ENCODE results near the gene KRT15.
"Not testable (repeated sequence)": the region's sequence is repeated elsewhere in the genome, so short reads cannot be mapped to it uniquely, and the experiment has no call there.

KRT15 gene

DNA sequence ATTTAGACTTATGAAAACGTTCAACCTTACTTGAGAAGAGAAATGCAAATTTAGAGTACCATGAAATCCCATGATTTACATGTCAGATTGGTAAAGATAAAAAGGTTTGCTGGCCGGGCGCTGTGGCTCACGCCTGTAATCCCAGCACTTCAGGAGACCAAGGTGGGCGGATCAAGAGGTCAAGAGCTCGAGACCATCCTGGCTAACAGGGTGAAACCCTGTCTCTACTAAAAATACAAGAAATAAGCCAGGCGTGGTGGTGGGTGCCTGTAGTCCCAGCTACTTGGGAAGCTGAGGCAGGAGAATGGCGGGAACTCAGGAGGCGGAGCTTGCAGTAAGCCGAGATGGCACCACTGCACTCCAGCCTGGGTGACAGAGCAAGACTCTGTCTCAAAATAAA lies 24.1 kb upstream of the KRT15 start:
- not testable (repeated sequence) for DNase-seq

DNA sequence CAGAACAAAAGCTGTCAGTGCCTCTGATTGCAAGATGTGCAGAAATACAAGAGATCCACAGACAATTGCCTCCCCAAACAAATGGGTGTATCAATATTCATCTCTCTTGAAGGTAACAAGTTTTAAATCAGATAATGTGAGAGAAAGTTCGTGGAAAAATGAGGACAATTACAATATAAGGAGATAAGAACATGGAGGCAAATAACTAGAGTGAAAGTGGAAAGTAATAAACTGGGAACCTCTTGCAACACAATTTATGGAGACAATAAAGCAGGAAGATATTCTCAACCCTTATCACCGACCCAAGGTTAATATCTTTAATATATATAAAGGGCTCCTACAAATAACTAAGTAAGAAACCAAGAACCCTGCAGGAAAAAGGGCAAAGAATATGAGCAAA lies 23.7 kb upstream of the KRT15 start:
- no peak for DNase-seq

DNA sequence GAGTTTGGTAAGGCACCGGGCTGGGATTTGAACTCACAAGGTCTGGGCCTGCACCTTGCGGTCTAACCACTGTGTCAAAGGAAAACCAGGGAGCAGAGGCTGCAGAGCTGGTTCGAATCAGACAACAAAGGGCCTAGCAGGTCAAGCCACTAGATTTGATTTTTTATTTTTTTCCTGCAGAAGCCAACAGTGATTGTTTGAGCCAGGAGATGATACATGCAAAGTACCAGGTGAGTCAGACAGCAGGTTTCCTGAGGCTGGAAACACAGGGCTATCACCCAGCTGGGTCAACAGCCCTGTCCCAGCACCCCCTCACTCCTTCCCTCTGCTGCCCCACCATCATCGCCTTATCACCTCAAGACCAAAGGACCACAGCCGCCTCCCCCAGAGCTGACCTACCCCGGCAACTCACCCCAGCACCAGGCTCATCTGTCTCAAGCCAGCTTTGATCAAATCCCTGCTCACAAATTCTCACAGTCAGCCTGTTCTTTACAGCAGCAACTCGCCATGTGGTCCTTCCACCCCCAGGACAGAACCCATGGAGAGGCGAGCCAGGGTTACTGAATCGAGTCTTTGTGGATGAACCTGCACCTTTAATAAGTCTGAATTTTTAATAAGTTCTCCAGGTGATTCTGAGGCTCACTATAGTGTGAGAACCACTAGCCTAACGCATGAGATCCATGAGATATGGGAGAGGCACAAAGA lies 22.4 kb upstream of the KRT15 start:
- no peak for DNase-seq

DNA sequence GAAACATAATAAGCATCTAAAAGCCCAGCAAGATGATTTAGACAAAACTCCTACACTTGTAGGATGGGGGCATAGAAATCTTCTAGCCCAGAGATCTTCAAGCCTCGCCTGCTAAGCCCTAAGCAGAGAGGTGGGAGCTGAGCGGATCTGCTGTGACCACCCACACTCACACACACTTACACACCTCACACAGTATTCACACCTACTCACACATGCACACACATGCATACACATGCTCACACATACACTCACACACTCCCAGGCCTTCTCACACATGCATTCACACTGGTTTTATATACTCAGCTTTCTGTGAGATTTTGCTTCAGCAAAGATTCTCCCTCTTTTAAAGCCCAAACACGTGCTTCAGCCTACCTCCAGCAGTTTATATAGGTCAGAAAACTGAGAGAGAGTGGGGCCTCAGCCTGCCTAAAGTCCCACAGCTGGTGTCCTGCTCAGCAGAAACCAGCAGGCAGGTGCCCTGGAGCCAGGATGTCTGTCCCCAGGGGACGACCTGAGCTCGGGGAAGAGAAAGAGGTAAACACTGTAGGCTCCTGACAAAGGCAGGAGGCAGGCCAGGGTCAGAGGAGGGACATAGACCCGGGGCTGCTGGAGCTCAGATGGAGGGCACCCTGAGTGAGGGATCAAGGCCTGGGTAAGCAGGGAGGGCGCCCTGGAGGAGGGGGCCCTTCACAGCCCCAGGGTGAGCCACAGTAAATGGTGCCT lies 21.4 kb upstream of the KRT15 start:
- no peak for DNase-seq

DNA sequence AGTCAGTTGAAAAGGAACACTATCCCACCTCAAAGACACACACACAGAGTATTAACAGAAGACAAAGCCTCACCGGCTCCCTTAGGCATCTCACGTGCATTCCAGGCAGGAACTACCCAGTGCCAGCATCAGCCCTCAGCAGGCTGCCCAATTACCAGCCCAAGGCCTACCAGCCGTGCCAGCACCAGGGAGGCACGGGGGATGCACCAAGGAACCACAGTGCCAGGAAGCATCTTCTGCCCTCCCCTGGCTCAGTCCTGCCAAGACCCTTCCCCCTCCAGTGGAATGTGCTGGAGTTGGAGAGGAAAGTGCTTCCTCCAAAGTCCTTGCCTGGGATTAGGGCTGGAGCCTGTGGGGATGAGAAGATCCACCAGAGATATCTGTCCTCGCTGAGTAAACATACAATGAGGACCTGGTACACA lies 20.4 kb upstream of the KRT15 start:
- DNase-seq, result no peak

DNA sequence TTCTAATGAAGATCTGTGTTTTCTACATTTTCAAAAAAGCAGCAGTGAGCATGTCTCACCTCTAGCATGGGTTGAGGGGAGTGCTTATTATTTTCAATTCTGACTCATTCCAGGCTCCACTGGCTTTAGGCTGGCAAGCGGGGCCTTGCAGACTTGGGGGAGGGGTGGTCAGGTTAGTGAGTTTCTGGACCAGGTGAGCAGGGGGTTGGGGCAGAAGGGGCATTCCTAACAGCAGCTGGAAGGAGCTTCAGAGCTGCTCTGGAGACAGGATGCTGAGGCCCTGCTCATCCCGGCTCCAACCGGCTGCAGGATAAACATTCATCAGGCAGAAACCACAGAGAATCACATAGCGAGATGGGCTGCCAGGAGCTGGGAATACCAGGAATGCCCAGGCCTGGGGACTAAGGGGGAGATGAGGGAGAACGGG lies 19.9 kb upstream of the KRT15 start:
- no peak for DNase-seq

DNA sequence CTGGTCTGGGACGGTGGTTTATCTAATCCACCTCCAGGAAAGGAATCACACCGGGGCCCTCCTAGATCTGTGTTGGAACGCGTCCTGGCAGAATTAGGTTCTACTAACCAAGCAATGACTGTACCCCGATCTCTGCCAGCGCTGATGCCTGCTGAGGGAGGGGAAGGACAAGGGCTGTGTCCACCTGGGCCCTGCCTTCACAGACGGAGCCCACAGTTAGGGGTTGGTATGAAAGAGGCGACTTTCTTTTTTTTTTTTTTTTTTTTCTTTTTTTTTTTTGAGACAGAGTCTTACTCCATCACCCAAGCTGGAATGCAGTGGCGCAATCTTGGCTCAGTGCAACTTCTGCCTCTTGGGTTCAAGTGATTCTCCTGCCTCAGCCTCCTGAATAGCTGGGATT lies 19.3 kb upstream of the KRT15 start:
- DNase-seq, result no peak

DNA sequence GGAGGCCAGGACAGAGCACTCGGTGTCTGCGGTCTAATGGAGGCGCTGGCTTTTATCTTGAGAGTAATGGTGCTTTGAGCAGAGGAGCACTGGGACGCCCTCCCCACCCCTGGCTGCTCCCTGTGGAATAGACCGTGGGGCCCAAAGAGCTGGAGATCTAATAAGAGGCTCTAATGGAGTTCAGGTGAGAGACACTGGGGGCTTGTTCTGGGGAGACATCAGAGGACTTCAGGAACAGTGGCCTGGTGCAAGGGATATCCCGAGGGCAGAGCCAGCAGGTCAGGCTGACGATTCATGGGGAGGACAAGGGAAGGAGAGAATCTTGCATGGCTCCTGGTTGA lies 18.9 kb upstream of the KRT15 start:
- DNase-seq, result no peak

DNA sequence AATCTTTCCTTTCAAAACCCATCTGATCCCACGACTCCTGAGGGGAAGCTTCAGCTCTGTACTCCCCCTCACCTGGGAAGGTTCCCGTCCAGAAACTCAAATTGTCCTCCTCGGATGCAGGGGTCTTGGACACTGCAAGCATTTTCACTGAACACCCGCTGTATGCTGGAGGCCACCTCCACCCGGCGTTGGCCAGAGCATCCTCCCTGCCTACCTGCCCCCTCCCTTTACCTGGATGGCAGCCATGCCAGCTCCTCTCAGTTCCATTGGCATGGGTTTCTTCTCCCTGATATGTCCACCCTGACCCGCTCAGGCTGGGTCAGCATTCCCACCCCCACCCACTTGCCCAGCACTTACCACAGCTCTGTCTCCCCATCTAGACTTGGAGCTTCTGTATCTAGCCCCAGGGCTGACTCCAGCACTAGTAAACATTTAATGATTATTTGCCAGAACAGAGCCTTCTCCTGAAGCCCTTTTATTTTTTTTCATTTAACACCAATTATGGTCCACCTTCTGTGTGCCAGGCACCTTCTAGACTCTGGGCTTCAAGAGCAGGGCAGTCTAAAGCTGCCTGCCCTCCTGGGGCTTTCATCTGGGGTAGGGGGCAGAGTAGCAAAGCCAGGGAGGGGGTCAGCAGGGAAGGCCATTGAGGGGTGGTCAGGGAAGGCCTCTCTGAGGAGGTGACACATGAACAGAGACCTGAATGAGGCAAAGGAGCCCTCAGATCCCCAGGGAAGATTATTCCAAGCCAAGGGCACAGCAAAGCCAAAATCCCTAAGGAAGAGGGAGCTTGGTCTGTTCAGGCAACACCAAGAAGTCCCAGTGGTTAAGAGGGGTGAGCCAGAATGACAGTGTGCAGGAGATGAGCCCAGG lies 18.3 kb upstream of the KRT15 start:
- DNase-seq, result no peak

DNA sequence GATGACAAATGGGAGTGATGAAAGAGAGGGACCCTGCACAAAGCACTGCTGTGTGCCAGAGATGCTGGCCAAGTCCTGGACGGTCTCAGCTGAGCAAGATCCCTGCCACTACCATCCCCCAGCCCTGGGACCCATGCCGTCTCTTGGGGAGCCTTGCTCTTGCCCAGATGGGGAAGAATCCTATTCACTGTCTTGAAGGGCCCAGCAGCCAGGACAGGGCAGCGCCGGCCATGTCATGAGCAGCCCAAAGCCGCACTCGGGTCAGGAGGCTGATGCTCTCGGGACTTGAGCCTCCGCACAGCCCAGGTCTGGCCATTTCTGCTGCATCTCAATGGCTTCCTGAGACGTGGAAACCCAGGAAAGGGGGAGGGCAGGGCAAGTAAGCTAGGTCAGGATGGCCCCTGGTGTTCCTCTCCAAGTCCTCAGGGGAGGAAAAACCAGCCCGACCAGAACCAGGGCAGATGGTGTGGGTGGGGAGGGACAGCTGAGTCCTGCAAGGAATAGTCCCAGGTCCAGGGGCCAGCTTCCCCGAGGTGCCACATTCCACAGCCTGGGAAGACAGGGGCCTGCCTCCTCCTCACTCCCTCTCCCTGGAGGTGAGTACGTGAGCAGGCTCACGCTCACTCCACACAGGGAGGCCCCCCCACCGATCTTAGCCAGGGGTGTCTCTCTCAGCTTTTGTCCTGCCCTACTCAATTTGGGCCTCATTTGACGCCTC lies 17.2 kb upstream of the KRT15 start:
- DNase-seq, result no peak

DNA sequence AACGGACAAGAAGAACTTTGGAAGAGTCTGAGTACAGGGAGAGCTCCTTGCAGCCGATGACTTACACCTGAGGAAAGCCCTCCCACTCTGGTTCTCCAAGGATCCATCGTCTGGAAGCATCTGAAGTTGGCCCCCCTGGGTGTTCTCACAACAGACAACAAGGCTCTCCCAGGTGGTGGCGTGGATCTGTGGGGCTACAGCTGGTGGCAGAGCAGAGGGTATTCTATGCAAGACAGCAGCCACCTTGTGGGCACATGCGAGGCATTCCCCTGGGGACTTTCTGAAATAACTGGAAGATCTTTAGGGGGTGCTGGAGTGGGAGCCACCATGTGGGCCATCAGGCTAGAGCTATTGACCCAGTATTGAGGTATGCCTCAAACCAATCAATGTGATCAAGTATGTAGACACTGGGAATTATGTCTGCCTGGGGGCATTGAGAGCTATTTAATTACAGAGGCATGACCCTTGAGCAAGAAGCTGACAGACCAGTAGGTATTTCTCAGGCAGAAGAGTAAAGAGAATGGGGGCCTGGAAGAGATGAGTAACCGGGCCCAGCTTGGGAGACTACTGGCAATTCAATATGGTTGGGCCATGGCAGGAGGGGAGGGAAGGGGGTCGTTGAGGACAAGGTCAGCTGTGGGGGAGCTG lies 16.3 kb upstream of the KRT15 start:
- DNase-seq, result no peak

DNA sequence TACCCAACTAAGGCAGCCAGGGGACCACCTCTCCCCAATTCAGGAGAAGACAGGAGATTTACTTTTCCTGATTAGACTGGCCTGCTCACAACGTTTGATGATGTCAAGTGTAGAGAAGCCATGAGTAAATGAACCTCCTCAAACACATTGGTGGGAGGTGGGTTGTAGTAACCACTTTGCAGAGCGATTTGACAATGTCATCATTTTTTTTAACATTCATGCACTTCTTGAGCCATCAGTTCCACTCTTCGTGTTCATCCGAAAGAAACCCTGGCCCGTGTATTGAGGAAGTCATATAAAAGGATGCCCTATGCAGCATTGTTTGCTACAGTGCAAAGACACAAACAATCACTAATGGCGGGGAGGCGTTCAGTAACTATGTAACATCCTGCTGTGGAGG lies 14.9 kb upstream of the KRT15 start:
- DNase-seq, result no peak

DNA sequence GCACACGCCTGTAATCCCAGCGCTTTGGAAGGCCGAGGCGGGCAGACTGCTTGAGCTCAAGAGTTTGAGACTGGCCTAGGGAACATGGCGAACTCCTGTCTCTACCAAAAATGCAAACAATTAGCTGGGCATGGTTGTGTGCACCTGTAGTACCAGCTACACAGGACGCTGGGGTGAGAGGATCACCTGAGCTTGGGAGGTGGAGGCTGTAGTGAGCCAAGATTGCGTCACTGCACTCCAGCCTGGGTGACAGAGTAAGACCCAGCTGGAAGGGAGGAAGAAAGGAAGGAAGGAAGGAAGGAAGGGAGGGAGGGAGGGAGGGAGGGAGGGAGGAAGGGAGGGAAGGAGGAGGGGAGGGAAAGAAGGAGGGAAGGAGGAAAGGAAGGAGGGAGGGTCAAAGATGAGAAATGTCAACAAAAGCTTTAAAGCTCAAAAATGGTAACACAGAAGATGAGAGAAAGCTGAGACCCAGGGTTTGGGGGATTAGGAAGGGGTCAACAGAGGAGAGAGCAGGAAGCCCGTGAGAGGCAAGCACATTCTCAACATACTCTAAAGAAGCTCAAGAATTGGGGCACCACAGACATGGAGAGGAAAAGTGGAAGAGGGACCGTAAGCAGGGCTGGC lies 14.4 kb upstream of the KRT15 start:
- no peak for DNase-seq

DNA sequence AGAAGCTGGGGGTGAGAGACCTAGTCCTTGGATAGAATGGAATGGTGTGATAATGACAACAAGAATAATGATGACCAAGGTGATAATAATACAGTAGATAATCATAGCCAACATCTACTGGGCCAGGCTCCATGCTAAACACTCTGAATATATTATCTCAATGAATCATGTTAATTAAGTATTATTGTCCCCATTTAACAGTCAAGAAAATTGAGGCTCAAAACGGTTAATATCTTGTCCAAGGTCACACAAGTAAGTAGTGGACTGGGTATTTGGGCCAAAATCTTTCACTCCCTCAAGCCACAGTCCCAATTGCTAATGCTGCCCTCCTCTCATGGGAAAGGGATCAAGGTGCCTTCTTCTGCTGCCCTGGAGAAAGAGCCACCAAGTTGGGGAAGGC lies 13.3 kb upstream of the KRT15 start:
- no peak for DNase-seq

DNA sequence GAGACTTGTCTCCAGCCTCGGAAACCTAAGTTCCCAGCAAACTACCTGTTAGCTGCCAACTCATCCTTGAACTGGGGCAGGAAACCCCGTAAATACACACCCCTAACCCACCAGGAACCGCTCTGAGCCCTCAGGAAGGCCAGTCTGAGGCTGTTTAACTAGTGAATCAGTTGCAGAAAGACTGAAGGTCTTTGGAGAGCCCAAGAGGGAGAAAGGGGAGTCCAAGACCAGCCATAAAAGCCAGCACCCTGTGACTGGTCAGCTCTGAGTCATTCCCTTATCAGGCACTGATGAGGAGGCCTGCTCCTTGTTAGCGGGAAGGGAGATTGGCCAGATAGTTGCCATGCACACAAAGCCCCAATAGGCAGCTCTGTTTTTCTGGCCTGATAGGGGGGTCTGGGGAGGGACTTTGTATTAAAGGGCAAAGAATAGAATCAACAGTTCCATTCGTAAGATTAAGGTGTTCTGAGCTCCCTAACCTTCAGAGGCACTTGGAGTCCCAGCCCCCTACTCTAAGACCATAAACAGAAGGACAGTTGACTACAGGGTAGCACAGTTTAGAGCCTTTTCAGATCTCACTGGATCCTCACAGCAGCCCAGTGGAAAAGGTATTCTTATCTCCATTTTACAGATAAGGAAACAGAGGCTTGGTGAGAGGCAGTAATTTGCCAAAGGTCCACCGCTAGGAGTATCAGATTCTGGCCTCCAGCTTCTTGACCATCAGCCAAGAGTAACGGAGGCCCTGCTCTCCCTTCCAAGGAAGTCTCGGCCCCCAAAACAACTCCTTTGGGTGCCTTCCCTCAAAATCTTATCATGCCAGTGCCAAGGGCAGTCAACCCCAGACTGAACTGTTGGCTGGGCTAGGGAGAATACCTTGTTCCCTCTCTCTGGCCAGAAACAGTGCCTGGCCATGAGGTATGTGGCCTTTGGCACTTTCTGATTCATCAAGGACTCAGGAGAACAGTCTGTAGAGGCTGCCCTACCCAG lies 11.7 kb upstream of the KRT15 start:
- DNase-seq, result no peak

DNA sequence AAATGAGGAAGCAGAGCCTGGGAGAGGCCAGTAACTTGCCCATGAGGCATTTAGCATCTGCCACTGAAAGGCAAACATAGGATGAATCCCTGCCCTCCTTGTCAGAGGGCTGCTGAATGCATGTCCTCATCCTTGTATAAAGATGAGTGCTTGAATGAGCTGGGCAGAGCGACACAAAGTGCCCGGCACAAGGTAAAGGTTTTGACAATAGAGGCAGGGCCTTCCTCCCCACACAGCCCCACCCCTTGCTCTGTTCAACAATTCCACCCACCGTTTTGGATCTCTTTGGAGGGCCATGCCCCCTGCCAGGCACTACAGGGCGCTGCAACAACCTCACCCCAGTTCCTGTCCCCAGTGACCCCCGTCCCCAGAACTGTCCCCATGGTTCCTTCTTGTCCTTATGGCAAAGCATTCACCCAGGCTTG lies 10.8 kb upstream of the KRT15 start:
- DNase-seq, result no peak

DNA sequence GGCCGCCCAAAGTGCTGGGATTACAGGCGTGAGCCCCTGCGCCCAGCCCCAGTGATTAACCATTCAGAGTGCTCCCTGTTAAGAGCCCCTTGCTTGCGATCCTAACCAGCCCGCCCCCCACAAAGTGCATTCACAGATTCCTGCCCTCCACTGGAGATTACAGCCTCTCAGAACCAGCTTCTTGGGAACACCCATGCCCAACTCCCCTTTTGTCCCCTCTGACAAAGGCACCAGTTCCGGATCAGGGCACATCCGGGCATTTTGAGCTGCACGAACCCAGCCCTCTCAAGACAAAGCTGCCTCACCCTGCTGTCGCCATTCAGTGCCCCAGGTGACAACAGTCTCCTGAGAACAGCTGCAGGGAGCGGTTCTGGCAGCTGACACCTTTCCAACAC lies 10.3 kb upstream of the KRT15 start:
- DNase-seq, result no peak

DNA sequence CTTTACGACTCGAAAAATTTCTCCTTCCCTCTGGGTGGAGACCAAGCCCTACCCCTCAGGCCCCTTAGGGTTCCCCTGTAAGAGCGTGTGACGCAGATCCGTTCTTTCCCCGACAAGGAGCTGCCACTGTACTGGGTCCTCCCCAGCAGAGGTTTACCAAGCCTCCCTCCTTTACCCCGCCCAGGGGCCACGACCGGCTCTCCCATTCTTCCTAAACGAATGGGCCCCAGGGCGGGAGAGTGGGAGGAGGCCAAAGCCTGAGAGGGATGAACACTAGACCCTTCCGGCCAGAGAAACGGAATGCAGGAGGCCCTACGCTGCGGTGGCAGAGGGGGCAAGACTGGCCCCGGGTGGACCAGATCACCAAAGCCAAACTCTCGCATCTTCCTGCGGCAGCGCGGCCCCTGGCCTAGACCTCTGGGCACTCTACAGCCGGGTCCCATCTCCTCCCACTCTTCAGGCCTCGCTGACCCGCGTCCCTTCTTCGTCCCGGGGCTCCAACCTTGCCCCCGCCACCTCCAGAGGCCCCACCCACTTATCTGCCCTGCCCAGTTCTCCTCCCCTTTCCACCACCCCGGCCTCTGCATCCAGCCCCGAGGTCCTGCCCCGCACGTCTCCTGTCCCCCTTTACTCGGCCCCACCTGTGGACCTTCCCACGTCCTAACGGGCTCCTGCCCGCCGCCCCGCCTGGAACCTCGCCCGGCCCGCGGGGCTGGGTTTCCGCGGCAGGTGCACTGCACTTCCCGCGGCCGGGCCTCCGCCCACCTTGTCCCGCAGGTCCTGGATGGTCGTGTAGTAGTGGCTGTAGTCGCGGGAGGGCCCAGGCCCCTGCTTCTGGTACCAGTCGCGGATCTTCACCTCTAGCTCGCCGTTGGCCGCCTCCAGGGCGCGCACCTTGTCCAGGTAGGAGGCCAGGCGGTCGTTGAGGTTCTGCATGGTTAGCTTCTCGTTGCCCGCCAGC lies 8.7 kb upstream of the KRT15 start:
- DNase-seq, result peak; percentile 34

DNA sequence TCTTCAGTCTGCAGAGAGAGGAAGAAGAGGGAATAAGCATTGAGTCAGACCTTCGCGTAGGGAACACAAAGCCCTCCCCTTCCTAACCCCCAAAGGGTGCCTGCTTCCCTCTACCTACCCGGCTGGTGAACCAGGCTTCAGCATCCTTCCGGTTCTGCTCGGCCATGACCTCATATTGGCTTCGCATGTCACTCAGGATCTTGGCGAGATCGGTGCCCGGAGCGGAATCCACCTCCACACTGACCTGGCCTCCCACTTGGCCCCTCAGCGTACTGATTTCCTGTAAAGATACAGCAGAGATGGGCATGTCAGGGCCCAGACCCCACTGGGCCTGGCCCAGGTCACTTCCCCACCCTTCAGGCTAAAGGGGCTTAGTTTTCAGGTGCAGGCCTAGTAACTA lies 5.6 kb upstream of the KRT15 start:
- no peak for DNase-seq

DNA sequence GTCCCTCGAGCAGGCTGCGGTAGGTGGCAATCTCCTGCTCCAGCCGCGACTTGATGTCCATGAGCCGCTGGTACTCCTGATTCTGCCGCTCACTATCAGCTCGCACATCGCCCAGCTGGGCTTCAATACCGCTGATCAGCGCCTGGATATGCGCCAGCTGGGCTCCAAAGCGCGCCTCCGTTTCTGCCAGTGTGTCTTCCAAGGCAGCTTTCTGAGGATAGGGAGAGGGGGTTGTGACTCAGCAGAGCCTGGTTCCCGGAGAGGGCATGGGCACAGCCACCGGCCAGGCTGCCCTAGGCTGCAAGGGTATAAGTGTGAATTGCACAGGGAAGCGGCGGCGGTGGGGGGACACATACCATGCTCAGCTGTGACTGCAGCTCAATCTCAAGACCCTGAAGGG lies 5.1 kb upstream of the KRT15 start:
- DNase-seq, result no peak

All from activated T-cell treated with anti-CD3 and anti-CD28 coated beads, Interleukin-2, amount 50 U/mL, for 1 hour (primary cell).